GM21737 (cell line): ENCODE measurements around the gene FYN.

Experiments used
- ATAC-seq: cut with Tn5 transposase; IDR thresholded peaks from one replicate; pipeline ENCODE4 v1.9.1; 2021; ENCODE audit warnings: mild to moderate bottlenecking, moderate library complexity; ENCODE audit not compliant: unreplicated experiment

FYN gene

GRCh38 chr6:111713236-111713635 lies 160.0 kb downstream of the FYN start:
- ATAC-seq = no peak

GRCh38 chr6:111711984-111712752 lies 161.1 kb downstream of the FYN start:
- no peak for ATAC-seq

- ATAC-seq = no peak
Measured at GRCh38 chr6:111711476-111711875, 161.8 kb downstream of the FYN start.

- ATAC-seq = no peak
Measured at GRCh38 chr6:111710911-111711310, 162.3 kb downstream of the FYN start.

GRCh38 chr6:111710439-111710838 lies 162.8 kb downstream of the FYN start:
- ATAC-seq = no peak

GRCh38 chr6:111709615-111710398 lies 163.4 kb downstream of the FYN start:
- peak; percentile 78 for ATAC-seq

- no peak for ATAC-seq
Measured at GRCh38 chr6:111709201-111709600, 164.1 kb downstream of the FYN start.

- ATAC-seq = no peak
Measured at GRCh38 chr6:111707773-111708172, 165.5 kb downstream of the FYN start.

- no peak for ATAC-seq
Measured at GRCh38 chr6:111706841-111707391, 166.3 kb downstream of the FYN start.

GRCh38 chr6:111703723-111704122 lies 169.5 kb downstream of the FYN start:
- no peak for ATAC-seq

GRCh38 chr6:111702268-111702667 lies 171.0 kb downstream of the FYN start:
- no peak for ATAC-seq

- ATAC-seq = no peak
Measured at GRCh38 chr6:111701146-111701545, 172.1 kb downstream of the FYN start.

GRCh38 chr6:111700135-111700690 lies 173.0 kb downstream of the FYN start:
- ATAC-seq = no peak

- ATAC-seq = no peak
Measured at GRCh38 chr6:111699123-111699522, 174.1 kb downstream of the FYN start.

- ATAC-seq = no peak
Measured at GRCh38 chr6:111696814-111697213, 176.4 kb downstream of the FYN start.

GRCh38 chr6:111692327-111693164 lies 180.7 kb downstream of the FYN start:
- no peak for ATAC-seq

GRCh38 chr6:111691345-111692225 lies 181.7 kb downstream of the FYN start:
- no peak for ATAC-seq

- no peak for ATAC-seq
Measured at GRCh38 chr6:111689946-111690345, 183.3 kb downstream of the FYN start.

- ATAC-seq = no peak
Measured at GRCh38 chr6:111689419-111689818, 183.8 kb downstream of the FYN start.

- no peak for ATAC-seq
Measured at GRCh38 chr6:111688331-111688730, 184.9 kb downstream of the FYN start.
